GM18951 (cell line): ENCODE data around the gene N4BP2.
A peak's percentile ranks its signal among the peaks of the same experiment; 100 is the strongest.
"Not testable (repeated sequence)": the region's sequence is repeated elsewhere in the genome, so short reads cannot be mapped to it uniquely, and the experiment has no call there.

Experiments
- POLR2A ChIP-seq: IDR thresholded peaks from 4 replicates; pipeline ENCODE4 v1.6.1; 2011; ENCODE audit warnings: mild to moderate bottlenecking; ENCODE audit not compliant: insufficient read length, insufficient read depth; ENCODE audit errors: extremely low read depth
- in situ Hi-C: fragments of 300-500 bp; cut with MboI; formaldehyde crosslinking; loops from one replicate; pipeline ENCODE4 v1.12.0; 2022; ENCODE audit warnings: low sequenced_read_pairs, mixed read lengths, inconsistent platforms; ENCODE audit not compliant: unreplicated experiment

Gene N4BP2

GRCh38 chr4:40056716-40057585, at the start of gene N4BP2:
N4BP2 (plus strand) TSS chr4:40056850; CDS start chr4:40097341, 40,491 bp downstream.
- in situ Hi-C loops: loop anchor here (10.0 kb wide), 1 partner anchor 258 kb away; no protein-coding TSS in a partner anchor
- TF ChIP-seq POLR2A: peak; percentile 62

- in situ Hi-C loops: no loop called here
- TF ChIP-seq POLR2A: no peak
Observed at GRCh38 chr4:40016007-40016406, 40.6 kb upstream of the N4BP2 start.

GRCh38 chr4:40020221-40020620, 36.4 kb upstream of the N4BP2 start:
- no peak for TF ChIP-seq POLR2A
- in situ Hi-C loops: no loop called here

GRCh38 chr4:40021116-40021515, 35.5 kb upstream of the N4BP2 start:
- in situ Hi-C loops: not testable (repeated sequence)

GRCh38 chr4:40024049-40024448, 32.6 kb upstream of the N4BP2 start:
- in situ Hi-C loops: not testable (repeated sequence)

- in situ Hi-C loops: no loop called here
- TF ChIP-seq POLR2A: no peak
Observed at GRCh38 chr4:40032785-40033184, 23.9 kb upstream of the N4BP2 start.

- in situ Hi-C loops: no loop called here
- TF ChIP-seq POLR2A: no peak
Observed at GRCh38 chr4:40033613-40034012, 23.0 kb upstream of the N4BP2 start.

GRCh38 chr4:40038977-40039376, 17.7 kb upstream of the N4BP2 start:
- TF ChIP-seq POLR2A: no peak
- in situ Hi-C loops: no loop called here

- in situ Hi-C loops: no loop called here
- no peak for TF ChIP-seq POLR2A
Observed at GRCh38 chr4:40040908-40041307, 15.7 kb upstream of the N4BP2 start.

GRCh38 chr4:40043786-40044185, 12.9 kb upstream of the N4BP2 start:
- in situ Hi-C loops: no loop called here
- TF ChIP-seq POLR2A: no peak

GRCh38 chr4:40046311-40046980, 10.2 kb upstream of the N4BP2 start:
- in situ Hi-C loops: no loop called here
- no peak for TF ChIP-seq POLR2A

- in situ Hi-C loops: loop anchor here (10.0 kb wide), 1 partner anchor 262 kb away; no protein-coding TSS in a partner anchor
- TF ChIP-seq POLR2A: no peak
Observed at GRCh38 chr4:40053161-40053560, 3.5 kb upstream of the N4BP2 start.

GRCh38 chr4:40055511-40055862, 1.2 kb upstream of the N4BP2 start:
- no peak for TF ChIP-seq POLR2A
- in situ Hi-C loops: loop anchor here (10.0 kb wide), 1 partner anchor 259 kb away; no protein-coding TSS in a partner anchor
